ENCODE data around the gene PROCA1.
"Not testable (repeated sequence)": the region's sequence is repeated elsewhere in the genome, so short reads cannot be mapped to it uniquely, and the experiment has no call there.

The PROCA1 gene

DNA sequence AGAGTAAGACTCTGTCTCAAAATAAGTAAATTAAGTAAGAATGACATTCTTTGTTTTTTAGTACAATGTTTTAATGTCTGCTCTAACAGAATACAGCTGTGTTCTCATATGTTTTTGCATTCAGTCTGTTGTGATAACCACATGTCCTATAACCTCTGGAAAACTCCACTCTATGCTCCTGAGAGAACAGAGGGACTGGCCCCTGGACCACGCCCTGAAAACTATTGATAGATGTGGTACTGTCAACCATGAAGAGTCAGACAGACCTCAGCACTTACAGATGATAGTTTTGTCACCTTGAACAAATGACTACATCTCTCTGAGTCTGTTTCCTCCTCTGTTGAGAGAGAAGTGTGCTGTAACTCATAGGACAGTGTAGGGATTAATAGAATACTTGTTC, 41.8 kb downstream of the PROCA1 start:
- Histone ChIP-seq H3K9me3 (ENCODE audit: control insufficient read depth, low read depth, low read length) (no peaks in the 10 kb centered on the region), H3K27me3 (ENCODE audit: control insufficient read depth, insufficient read depth, low read length) (no peaks in the 10 kb centered on the region), H3K36me3 (ENCODE audit: control insufficient read depth, low read depth, low read length) (peaks cover 68% of the 10 kb centered on the region), H3K9ac (ENCODE audit: low read length) (no peak overlapping the region), H3K4me3 (ENCODE audit: low read length) (no peak overlapping the region), H3K4me1 (ENCODE audit: control insufficient read depth, low read depth, low read length) (no peaks in the 10 kb centered on the region), H3K27ac (ENCODE audit: low read length) (no peak overlapping the region)

- Histone ChIP-seq H3K9ac (ENCODE audit: low read length) (no peak overlapping the region), H3K9me3 (ENCODE audit: control insufficient read depth, low read depth, low read length) (no peaks in the 10 kb centered on the region), H3K36me3 (ENCODE audit: control insufficient read depth, low read depth, low read length) (peaks cover 47% of the 10 kb centered on the region), H3K27me3 (ENCODE audit: control insufficient read depth, insufficient read depth, low read length) (no peaks in the 10 kb centered on the region), H3K27ac (ENCODE audit: low read length) (no peak overlapping the region), H3K4me3 (ENCODE audit: low read length) (no peak overlapping the region), H3K4me1 (ENCODE audit: control insufficient read depth, low read depth, low read length) (peaks cover 3% of the 10 kb centered on the region)
Measured at GRCh38 chr17:28667870-28668269, 43.8 kb downstream of the PROCA1 start.

DNA sequence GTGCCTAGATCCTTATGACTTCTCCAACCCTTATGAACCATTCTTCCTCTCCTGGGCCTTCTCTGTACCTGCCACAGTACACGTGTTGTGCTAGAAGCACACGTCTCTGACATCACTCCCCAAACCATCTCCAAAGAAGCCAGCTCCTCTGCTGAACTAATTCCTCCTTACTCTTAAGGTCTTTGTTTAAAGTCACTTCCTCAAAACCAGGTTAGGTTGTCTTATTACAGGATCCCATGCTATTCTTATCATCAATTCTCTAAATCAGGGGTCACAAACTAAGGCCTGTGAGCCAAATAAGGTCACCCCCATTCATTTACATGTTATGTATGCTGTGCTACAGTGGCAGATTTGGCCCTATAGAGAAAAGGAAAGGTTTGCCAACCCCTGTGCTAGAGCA, 45.7 kb downstream of the PROCA1 start:
- no peak overlapping the region for H3K27ac ChIP-seq (ENCODE audit: low read length)
- H3K27me3 ChIP-seq (ENCODE audit: control insufficient read depth, insufficient read depth, low read length) = no peaks in the 10 kb centered on the region
- peaks cover 8% of the 10 kb centered on the region for H3K4me1 ChIP-seq (ENCODE audit: control insufficient read depth, low read depth, low read length)
- no peak overlapping the region for H3K4me3 ChIP-seq (ENCODE audit: low read length)
- H3K9me3 ChIP-seq (ENCODE audit: control insufficient read depth, low read depth, low read length) = no peaks in the 10 kb centered on the region
- peaks cover 28% of the 10 kb centered on the region for H3K36me3 ChIP-seq (ENCODE audit: control insufficient read depth, low read depth, low read length)
- no peak overlapping the region for H3K9ac ChIP-seq (ENCODE audit: low read length)

DNA sequence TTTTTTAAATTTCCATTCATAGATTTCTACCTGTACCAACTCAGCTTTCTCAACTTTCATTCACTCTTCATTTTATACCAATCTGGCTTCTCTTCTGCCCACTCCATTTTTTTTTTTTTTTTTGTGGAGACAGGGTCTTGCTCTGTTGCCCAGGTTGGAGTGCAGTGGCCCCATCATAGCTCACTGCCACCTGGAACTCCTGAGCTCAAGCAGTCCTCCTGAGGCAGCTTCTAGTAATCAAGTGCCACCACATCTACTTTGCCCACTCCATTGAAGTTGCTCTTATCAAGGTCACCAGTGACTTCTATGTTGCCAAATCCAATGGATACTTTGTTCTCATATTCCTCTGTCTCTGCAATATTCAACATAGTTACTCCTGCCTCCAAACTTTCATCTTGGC, 48.0 kb downstream of the PROCA1 start:
- Histone ChIP-seq H3K36me3 (ENCODE audit: control insufficient read depth, low read depth, low read length) (peaks cover 11% of the 10 kb centered on the region), H3K9me3 (ENCODE audit: control insufficient read depth, low read depth, low read length) (peaks cover 4% of the 10 kb centered on the region), H3K27me3 (ENCODE audit: control insufficient read depth, insufficient read depth, low read length) (no peaks in the 10 kb centered on the region), H3K27ac (ENCODE audit: low read length) (no peak overlapping the region), H3K9ac (ENCODE audit: low read length) (peak overlapping the region; percentile 92), H3K4me3 (ENCODE audit: low read length) (peak overlapping the region; percentile 97), H3K4me1 (ENCODE audit: control insufficient read depth, low read depth, low read length) (peaks cover 9% of the 10 kb centered on the region)

DNA sequence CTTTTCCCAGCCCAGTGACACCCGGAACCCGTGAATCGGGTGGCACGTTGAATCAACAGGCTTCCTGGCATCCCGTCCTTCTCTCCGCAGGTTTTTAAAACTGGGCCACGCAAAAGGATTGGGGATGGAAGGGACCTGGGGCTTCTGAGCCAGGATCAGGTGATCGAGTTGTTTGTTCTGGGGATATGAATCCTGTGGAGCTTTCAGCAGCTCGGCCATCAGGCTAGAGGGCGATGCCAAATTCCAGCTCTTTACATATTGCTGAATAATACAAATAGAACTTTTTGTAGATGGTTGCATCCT, 49.2 kb downstream of the PROCA1 start:
- H3K36me3 ChIP-seq (ENCODE audit: control insufficient read depth, low read depth, low read length) = peaks cover 4% of the 10 kb centered on the region
- peak overlapping the region; percentile 85 for H3K27ac ChIP-seq (ENCODE audit: low read length)

GRCh38 chr17:28661635-28662526, 49.8 kb downstream of the PROCA1 start, which contains the start of the genes SDF2 and SUPT6H:
TSS of gene SDF2 (minus strand) at chr17:28661906. CDS start at chr17:28661876, 30 bp downstream.
TSS of gene SUPT6H (plus strand) at chr17:28662205. CDS start at chr17:28673402, 11,197 bp downstream.
- no peaks in the 10 kb centered on the region for H3K27me3 ChIP-seq (ENCODE audit: control insufficient read depth, insufficient read depth, low read length)
- peaks cover 4% of the 10 kb centered on the region for H3K36me3 ChIP-seq (ENCODE audit: control insufficient read depth, low read depth, low read length)
- peaks cover 9% of the 10 kb centered on the region for H3K4me1 ChIP-seq (ENCODE audit: control insufficient read depth, low read depth, low read length)
- peak within 1 kb of the TSS; percentile 97 for H3K4me3 ChIP-seq (ENCODE audit: low read length)
- H3K9ac ChIP-seq (ENCODE audit: low read length) = peak within 1 kb of the TSS; percentile 92
- peaks cover 4% of the 10 kb centered on the region for H3K9me3 ChIP-seq (ENCODE audit: control insufficient read depth, low read depth, low read length)
- H3K27ac ChIP-seq (ENCODE audit: low read length) = peak within 1 kb of the TSS; percentile 85

More for the DNA sequence above, 49.2 kb downstream of the PROCA1 start:
- peaks cover 9% of the 10 kb centered on the region for H3K4me1 ChIP-seq (ENCODE audit: control insufficient read depth, low read depth, low read length)
- peak overlapping the region; percentile 92 for H3K9ac ChIP-seq (ENCODE audit: low read length)
- H3K9me3 ChIP-seq (ENCODE audit: control insufficient read depth, low read depth, low read length) = peaks cover 4% of the 10 kb centered on the region
- no peaks in the 10 kb centered on the region for H3K27me3 ChIP-seq (ENCODE audit: control insufficient read depth, insufficient read depth, low read length)
- peak overlapping the region; percentile 97 for H3K4me3 ChIP-seq (ENCODE audit: low read length)

GRCh38 chr17:28659497-28659881, 52.2 kb downstream of the PROCA1 start:
- not testable (repeated sequence) for H3K27ac ChIP-seq (ENCODE audit: low read length); H3K36me3 ChIP-seq (ENCODE audit: control insufficient read depth, low read depth, low read length); H3K9ac ChIP-seq (ENCODE audit: low read length); H3K4me3 ChIP-seq (ENCODE audit: low read length); H3K4me1 ChIP-seq (ENCODE audit: control insufficient read depth, low read depth, low read length); H3K9me3 ChIP-seq (ENCODE audit: control insufficient read depth, low read depth, low read length); H3K27me3 ChIP-seq (ENCODE audit: control insufficient read depth, insufficient read depth, low read length)

- H3K36me3 ChIP-seq (ENCODE audit: control insufficient read depth, low read depth, low read length); H3K9ac ChIP-seq (ENCODE audit: low read length); H3K4me3 ChIP-seq (ENCODE audit: low read length); H3K27me3 ChIP-seq (ENCODE audit: control insufficient read depth, insufficient read depth, low read length); H3K9me3 ChIP-seq (ENCODE audit: control insufficient read depth, low read depth, low read length); H3K4me1 ChIP-seq (ENCODE audit: control insufficient read depth, low read depth, low read length); H3K27ac ChIP-seq (ENCODE audit: low read length): not testable (repeated sequence)
Measured at GRCh38 chr17:28658766-28659496, 52.8 kb downstream of the PROCA1 start.

- not testable (repeated sequence) for H3K4me3 ChIP-seq (ENCODE audit: low read length); H3K9ac ChIP-seq (ENCODE audit: low read length); H3K27ac ChIP-seq (ENCODE audit: low read length); H3K9me3 ChIP-seq (ENCODE audit: control insufficient read depth, low read depth, low read length); H3K36me3 ChIP-seq (ENCODE audit: control insufficient read depth, low read depth, low read length); H3K27me3 ChIP-seq (ENCODE audit: control insufficient read depth, insufficient read depth, low read length); H3K4me1 ChIP-seq (ENCODE audit: control insufficient read depth, low read depth, low read length)
Measured at GRCh38 chr17:28658342-28658741, 53.3 kb downstream of the PROCA1 start.

DNA sequence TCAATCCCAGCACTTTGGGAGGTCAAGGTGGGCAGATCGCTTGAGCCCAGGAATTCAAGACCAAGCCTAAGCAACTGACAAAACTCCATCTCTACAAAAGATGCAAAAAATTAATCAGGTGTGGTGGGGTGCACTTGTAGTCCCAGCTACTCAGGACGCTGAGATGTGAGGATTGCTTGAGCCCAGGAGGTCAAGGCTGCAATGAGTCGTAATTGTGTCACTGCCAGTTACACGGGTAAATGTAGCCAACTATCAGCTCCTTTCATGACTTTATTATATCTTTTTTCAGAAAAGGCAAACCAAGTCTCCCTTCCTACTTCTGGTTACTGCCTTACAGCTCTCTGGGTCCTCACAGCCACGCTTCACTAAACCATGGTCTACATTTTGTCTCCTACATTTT, 53.9 kb downstream of the PROCA1 start:
- Histone ChIP-seq H3K27me3 (ENCODE audit: control insufficient read depth, insufficient read depth, low read length) (no peaks in the 10 kb centered on the region), H3K36me3 (ENCODE audit: control insufficient read depth, low read depth, low read length) (peaks cover 5% of the 10 kb centered on the region), H3K4me1 (ENCODE audit: control insufficient read depth, low read depth, low read length) (peaks cover 5% of the 10 kb centered on the region), H3K27ac (ENCODE audit: low read length) (no peak overlapping the region), H3K9ac (ENCODE audit: low read length) (no peak overlapping the region), H3K9me3 (ENCODE audit: control insufficient read depth, low read depth, low read length) (peaks cover 4% of the 10 kb centered on the region), H3K4me3 (ENCODE audit: low read length) (no peak overlapping the region)

GRCh38 chr17:28655160-28655559, 56.5 kb downstream of the PROCA1 start:
- H3K36me3 ChIP-seq (ENCODE audit: control insufficient read depth, low read depth, low read length) = peaks cover 17% of the 10 kb centered on the region
- H3K27ac ChIP-seq (ENCODE audit: low read length) = no peak overlapping the region
- no peak overlapping the region for H3K9ac ChIP-seq (ENCODE audit: low read length)
- no peaks in the 10 kb centered on the region for H3K4me1 ChIP-seq (ENCODE audit: control insufficient read depth, low read depth, low read length)
- H3K4me3 ChIP-seq (ENCODE audit: low read length) = no peak overlapping the region
- H3K27me3 ChIP-seq (ENCODE audit: control insufficient read depth, insufficient read depth, low read length) = no peaks in the 10 kb centered on the region
- no peaks in the 10 kb centered on the region for H3K9me3 ChIP-seq (ENCODE audit: control insufficient read depth, low read depth, low read length)

Measured in iPS-18a (cell line).